Memory B cell (primary cell): ENCODE measurements around the gene HID1.
"Not testable (repeated sequence)": the region's sequence is repeated elsewhere in the genome, so short reads cannot be mapped to it uniquely, and the experiment has no call there.

Experiments
- ATAC-seq: fragments of 150-1000 bp; cut with Tn5 transposase; 2 replicates; pipeline ENCODE4 v1.10.0; 2021; ENCODE audit warnings: low read depth, mild to moderate bottlenecking, moderate library complexity
- DNase-seq, 2 donors: peaks; one replicate each; pipeline ENCODE4 v3.0.0; 2022; ENCODE audit warnings: low spot score in 2 of 2
- H3K27ac Mint-ChIP-seq: one replicate; pipeline ENCODE4 v1.8.0; 2022; ENCODE audit warnings: mild to moderate bottlenecking, moderate library complexity, mixed read lengths
- H3K27me3 Mint-ChIP-seq: one replicate; pipeline ENCODE4 v1.8.0; 2022; ENCODE audit warnings: mixed read lengths
- H3K36me3 Mint-ChIP-seq: one replicate; pipeline ENCODE4 v1.8.0; 2022; ENCODE audit warnings: mild to moderate bottlenecking, mixed read lengths
- H3K4me1 Mint-ChIP-seq: one replicate; pipeline ENCODE4 v1.8.0; 2022; ENCODE audit warnings: mixed read lengths
- H3K4me3 Mint-ChIP-seq: one replicate; pipeline ENCODE4 v1.8.0; 2022; ENCODE audit warnings: mild to moderate bottlenecking, moderate library complexity, mixed read lengths
- H3K9me3 Mint-ChIP-seq: one replicate; pipeline ENCODE4 v1.8.0; 2022; ENCODE audit warnings: mixed read lengths

HID1 gene

DNA sequence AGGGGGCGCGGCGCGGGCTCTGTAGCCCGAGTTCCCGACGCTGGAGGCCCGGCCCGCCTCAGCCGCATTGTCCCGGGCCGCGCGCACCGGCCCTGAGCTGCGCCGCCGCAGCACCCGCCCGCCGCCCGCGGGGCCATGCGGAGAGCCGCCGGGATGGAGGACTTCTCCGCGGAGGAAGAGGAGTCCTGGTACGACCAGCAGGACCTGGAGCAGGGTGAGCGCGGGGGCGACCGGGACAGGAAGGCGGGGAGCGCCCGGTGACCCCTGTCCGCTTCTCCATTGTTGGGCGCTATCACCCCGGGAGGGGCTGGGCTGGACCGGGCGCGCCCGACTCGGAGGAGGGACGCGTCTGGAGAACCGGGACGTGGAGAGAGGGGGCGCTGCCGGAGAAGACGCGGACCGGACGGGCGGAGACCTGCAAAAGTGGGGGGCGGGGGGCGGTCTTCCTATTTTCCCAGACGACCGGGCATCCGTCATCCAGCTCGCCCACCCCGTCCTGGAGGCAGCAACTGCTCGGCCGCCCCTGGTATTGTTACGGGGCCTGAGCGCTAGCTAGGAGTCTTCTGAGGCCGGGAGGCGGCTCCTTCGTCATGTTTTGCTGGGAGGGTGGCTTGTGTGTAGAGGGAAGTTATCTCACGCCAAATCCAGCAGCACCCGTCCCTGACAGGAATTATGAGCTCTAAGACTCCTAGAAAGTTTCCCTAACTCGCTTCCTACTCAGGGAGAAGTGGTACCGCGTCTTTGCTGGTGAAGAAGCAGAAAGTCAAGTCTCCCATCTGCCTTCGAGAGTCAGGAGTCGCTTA, 15.6 kb upstream of the HID1 start:
- peaks cover 7% of the 10 kb centered on the region for H3K4me1 Mint-ChIP-seq
- DNase-seq (peak in 1 of 2 donors; percentile 45), ATAC-seq (peak; percentile 48)
- peaks cover 7% of the 10 kb centered on the region for H3K27me3 Mint-ChIP-seq
- H3K4me3 Mint-ChIP-seq, result peak overlapping the region; percentile 77
- no peaks in the 10 kb centered on the region for H3K36me3 Mint-ChIP-seq
- H3K27ac Mint-ChIP-seq, result no peak overlapping the region
- no peaks in the 10 kb centered on the region for H3K9me3 Mint-ChIP-seq

DNA sequence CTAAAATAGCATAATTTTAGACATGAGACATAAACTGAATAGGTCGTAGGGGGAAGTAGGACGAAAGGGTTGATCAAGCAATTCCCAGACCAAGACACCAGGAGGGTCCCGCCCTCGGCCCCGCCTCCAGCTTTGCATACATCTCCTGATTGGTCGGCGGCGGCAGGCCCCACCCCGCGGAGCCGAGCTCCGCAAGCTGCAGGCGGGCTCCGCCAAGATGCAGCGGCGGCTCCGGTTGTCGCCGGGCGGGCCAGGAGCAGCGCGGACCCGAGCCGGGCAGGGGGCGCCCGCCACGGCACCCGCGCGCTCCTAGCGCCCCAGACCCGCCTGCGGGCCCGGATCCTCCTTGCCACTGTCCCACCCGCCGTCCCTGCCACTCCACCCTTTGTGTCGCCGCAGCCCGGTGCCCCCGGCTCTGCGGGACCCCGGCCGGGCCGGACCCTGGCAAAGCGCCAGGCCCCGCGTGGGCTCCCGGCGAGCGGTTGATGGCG, 14.9 kb upstream of the HID1 start, which contains the start of gene CDR2L:
Gene CDR2L (plus strand): TSS at position 215 of the 491 bp plus-strand sequence. CDS start 412 bp downstream, outside the sequence.
- Mint-ChIP-seq H3K9me3 (no peaks in the 10 kb centered on the region), H3K36me3 (no peaks in the 10 kb centered on the region), H3K27me3 (peaks cover 6% of the 10 kb centered on the region), H3K27ac (no peak within 1 kb of the TSS), H3K4me1 (peaks cover 5% of the 10 kb centered on the region), H3K4me3 (peak within 1 kb of the TSS; percentile 77)
- ATAC-seq (peak; percentile 96), DNase-seq (peak; percentile 89 to 91)

DNA sequence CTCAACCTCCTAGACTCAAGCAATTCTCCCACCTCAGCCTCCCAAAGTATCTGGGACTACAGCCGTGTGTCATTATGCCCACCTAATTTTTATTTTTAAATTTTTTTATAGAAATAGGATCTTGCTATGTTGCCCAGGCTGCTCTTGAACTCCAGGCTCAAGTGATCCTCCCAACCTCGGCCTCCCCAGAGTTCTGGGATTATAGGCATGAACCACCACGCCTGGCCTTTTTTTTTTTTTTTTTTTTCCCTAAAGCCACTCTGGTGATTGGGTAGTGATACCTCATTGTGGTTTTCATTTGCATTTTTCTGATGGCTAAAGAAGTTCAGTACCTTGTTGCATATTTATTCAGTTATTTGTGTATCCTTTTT, 13.6 kb upstream of the HID1 start:
- H3K4me3 Mint-ChIP-seq, result no peak overlapping the region
- H3K9me3 Mint-ChIP-seq, result no peaks in the 10 kb centered on the region
- H3K36me3 Mint-ChIP-seq, result no peaks in the 10 kb centered on the region
- peaks cover 7% of the 10 kb centered on the region for H3K4me1 Mint-ChIP-seq
- DNase-seq (no peak), ATAC-seq (no peak)
- H3K27me3 Mint-ChIP-seq, result peaks cover 4% of the 10 kb centered on the region
- no peak overlapping the region for H3K27ac Mint-ChIP-seq

DNA sequence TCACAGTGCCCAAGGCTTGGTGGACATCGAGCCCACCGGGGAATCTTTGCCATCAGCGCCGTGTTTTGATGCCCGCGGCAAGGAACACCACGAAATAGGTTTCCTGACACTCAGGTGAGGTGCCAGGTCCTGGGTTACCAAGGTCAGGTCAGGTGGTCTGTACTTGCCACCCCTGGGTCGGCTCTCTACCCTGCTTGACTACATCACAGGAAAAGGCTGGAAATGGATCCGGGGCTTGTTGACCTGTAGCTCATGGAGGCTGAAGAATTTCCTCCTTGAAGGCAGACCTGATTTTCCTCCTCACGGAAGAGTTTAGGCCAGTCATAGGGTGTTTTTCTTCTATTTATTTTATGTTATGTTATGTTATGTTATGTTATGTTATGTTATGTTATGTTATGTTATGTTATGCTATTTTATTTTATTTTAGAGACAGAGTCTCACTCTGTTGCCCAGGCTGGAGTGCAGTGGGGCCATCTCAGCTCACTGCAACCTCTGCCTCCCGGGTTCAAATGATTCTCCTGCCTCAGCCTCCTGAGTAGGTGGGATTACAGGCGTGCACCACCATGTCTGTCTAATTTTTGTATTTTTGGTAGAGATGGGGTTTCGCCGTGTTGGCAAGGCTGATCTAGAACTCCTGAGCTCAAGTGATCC, 10.2 kb upstream of the HID1 start:
- peaks cover 15% of the 10 kb centered on the region for H3K27me3 Mint-ChIP-seq
- H3K36me3 Mint-ChIP-seq, H3K27ac Mint-ChIP-seq: not testable (repeated sequence)

DNA sequence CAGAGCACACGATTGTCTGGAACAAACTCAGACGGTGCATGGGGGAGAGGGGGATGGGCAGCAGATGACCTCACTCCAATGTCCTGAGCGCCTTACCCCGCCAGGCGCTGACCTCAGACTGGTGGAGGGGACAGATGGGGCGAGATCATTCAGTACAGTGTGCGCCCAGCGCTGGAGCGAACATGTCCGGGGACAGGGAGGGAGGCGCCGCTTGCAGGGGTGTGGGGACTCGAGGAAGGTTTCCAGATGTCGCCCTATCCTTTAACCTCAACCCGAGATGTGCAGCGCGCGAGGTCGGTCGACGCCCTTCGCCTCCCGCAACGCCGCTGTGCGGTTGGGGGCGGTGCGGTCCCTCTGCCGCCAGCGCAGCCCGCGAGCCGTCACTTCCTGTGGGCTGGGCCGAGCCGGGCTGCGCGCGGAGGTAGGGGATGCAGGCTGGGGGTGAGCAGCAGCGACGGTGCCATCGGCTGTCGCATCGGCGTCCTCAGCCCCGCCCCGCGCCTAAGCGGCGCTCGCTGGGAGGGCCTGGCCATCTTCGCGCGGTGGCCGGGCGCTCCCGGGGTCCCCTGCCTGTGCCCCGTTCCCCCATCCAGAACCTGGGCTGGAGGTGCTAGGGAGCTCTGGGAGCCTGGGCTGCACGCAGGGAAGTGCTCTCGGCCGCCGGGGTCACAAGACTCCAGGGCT, 9.6 kb upstream of the HID1 start:
- H3K4me3 Mint-ChIP-seq, result peak overlapping the region; percentile 89

More for the DNA sequence above, 10.2 kb upstream of the HID1 start:
- not testable (repeated sequence) for ATAC-seq, H3K9me3 Mint-ChIP-seq, DNase-seq, H3K4me1 Mint-ChIP-seq
- H3K4me3 Mint-ChIP-seq, result peak overlapping the region; percentile 89

DNA sequence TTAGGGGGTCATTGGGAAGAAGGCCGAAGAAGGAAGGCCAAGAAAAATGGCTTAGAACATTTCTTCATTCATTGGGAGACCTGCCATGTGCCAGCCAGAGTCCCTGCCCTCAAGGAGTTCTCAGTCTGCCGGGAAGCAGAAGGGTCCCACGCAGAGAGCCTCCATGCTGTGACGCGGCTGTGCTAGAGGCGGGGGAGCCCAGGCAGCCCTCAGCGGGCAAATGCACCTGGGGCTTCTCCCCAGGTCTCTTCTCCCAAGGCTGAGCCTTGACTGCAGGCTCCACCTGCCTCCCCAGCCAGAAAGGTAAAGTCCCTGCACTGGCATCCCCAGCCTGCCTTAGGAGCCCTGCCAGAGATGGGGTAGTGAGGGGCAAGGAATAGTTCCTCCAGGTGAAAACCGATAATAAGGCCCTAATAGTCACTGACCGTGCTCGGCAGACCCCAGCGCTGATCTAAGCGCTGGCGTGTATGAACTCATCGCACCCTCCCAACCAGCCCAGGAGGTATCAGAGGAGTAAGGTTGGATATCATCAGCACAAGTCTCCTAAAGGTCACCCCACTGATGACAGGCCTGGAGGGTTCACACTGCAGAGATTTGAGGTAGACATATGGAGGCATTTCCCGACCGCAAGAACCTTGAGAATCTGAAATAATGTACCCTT, 8.9 kb upstream of the HID1 start:
- no peaks in the 10 kb centered on the region for H3K36me3 Mint-ChIP-seq
- peaks cover 20% of the 10 kb centered on the region for H3K27me3 Mint-ChIP-seq
- H3K9me3 Mint-ChIP-seq, result no peaks in the 10 kb centered on the region
- ATAC-seq, result peak; percentile 10
- H3K4me1 Mint-ChIP-seq, result peaks cover 7% of the 10 kb centered on the region
- no peak for DNase-seq
- H3K4me3 Mint-ChIP-seq, result peak overlapping the region; percentile 89
- no peak overlapping the region for H3K27ac Mint-ChIP-seq

More for the DNA sequence above, 9.6 kb upstream of the HID1 start:
- DNase-seq (peak in 1 of 2 donors; percentile 48), ATAC-seq (peak; percentile 88)
- Mint-ChIP-seq H3K4me1 (peaks cover 8% of the 10 kb centered on the region), H3K9me3 (no peaks in the 10 kb centered on the region), H3K36me3 (no peaks in the 10 kb centered on the region), H3K27me3 (peaks cover 17% of the 10 kb centered on the region), H3K27ac (no peak overlapping the region)

DNA sequence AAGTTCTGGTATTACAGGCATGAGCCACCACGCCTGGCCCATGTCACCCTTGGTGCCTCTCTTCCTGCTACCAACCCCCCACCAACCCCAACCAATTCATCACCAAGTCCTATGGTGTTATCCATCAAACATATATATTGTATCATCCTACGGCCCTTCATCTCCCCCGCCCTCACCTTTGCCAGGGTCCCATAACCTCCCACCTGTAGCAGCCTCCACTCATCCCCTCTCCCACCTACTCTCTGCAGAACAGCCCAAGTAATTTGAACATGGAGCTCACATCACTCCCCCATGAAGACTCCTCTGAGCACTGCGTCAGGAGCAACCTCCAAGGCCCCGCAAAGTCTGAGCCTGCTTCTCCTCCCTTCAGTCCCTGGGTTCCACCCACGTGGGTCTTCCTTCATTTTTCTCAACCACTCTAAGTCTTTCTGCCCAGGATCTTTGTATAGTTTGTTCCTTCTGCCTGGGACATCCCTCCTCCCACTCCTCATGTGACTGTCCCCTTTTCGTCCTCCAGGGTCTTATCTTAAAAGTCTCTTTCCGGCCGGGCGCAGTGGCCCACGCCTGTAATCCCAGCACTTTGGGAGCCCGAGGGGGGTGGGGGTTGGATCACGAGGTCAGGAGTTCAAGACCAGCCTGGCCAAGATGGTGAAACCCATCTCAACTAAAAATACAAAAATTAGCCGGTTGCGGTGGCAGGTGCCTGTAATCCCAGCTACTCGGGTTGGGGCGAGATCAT, 7.0 kb upstream of the HID1 start:
- no peak for ATAC-seq
- no peaks in the 10 kb centered on the region for H3K9me3 Mint-ChIP-seq
- H3K27ac Mint-ChIP-seq, result no peak overlapping the region
- H3K4me1 Mint-ChIP-seq, result peaks cover 7% of the 10 kb centered on the region
- peaks cover 22% of the 10 kb centered on the region for H3K27me3 Mint-ChIP-seq
- DNase-seq, result no peak
- H3K36me3 Mint-ChIP-seq, result no peaks in the 10 kb centered on the region
- no peak overlapping the region for H3K4me3 Mint-ChIP-seq

DNA sequence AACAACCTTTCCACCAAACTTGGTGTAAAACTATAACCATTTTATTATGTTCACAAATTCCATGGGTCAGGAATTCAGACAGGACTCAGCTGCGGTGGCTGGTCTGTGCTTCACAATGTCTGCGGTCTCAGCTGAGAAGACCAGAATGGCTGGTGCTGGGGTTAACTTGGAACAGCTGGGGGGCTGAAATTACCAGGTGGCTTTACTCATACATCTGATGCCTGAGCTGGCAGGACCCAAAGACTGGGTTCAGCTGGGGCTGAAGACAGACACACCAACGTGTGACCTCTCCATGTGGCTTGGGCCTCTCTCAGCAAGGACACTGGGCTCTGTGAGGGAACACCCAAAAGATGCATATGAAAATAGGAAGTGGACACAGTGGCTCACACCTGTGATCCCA, 5.7 kb upstream of the HID1 start:
- H3K9me3 Mint-ChIP-seq, result no peaks in the 10 kb centered on the region
- DNase-seq (no peak), ATAC-seq (no peak)
- H3K27ac Mint-ChIP-seq, result no peak overlapping the region
- no peaks in the 10 kb centered on the region for H3K36me3 Mint-ChIP-seq
- H3K27me3 Mint-ChIP-seq, result peaks cover 23% of the 10 kb centered on the region
- H3K4me3 Mint-ChIP-seq, result no peak overlapping the region
- H3K4me1 Mint-ChIP-seq, result peaks cover 7% of the 10 kb centered on the region

DNA sequence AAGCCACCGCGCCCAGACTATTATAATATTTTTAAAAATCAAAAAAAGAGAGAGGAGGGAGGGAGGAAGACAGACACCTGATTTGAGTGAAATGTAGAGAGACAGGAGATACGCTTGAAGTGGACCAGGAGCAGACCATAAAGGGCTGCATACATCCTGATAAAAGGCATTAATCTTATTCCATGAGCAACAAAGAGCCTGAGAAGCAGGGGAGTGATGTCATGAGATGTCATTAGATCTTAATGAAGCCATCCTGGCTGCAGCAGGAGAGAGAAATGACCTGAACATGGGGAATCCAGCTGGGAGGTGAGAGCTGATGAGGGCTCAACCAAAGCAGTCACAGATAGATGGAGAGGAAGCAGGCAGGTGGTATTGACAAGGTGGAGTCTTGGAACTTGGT, 5.2 kb upstream of the HID1 start:
- Mint-ChIP-seq H3K4me1 (peaks cover 12% of the 10 kb centered on the region), H3K27ac (no peak overlapping the region), H3K36me3 (no peaks in the 10 kb centered on the region), H3K9me3 (no peaks in the 10 kb centered on the region), H3K4me3 (no peak overlapping the region), H3K27me3 (peaks cover 26% of the 10 kb centered on the region)
- no peak for ATAC-seq
- no peak for DNase-seq

DNA sequence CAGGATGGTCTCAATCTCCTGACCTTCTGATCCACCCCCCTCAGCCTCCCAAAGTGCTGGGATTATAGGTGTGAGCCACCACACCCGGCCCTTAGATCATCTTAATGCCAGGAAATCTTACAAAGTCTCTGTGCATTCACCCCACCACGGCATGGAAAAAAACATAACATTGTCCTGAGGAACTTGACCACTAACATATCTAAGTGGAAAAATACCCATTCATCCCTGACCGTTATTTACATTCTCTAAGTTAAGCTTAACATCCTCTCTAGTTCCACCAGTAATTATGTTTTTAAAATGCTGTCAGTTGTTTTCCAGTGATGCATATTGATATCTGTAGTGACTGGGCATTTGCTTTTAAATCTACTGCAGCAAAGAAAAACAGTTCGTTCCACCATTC, 3.4 kb upstream of the HID1 start:
- ATAC-seq, result no peak
- Mint-ChIP-seq H3K4me1 (peaks cover 6% of the 10 kb centered on the region), H3K4me3 (no peak overlapping the region), H3K27ac (no peak overlapping the region), H3K9me3 (no peaks in the 10 kb centered on the region), H3K36me3 (no peaks in the 10 kb centered on the region), H3K27me3 (peaks cover 26% of the 10 kb centered on the region)
- DNase-seq, result no peak

DNA sequence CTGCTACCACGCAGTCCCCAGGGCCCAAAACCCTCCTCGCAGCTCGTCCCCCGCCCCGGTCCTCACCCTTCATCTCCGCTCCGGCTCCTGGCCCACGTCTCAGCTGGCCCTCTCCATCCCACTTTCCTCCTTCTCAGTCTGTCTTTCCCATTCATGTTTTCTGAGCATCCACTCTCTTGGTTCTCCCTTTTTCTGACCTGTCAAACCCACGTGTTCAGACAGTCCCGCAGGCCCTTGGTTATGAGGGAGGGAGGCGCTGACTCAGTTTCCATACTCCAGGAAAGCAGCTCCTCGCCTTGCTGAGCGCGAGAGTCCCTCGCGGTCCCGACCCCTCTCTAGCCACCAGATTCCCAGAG, 392 bp upstream of the HID1 start:
- peak overlapping the region; percentile 82 for H3K4me3 Mint-ChIP-seq
- DNase-seq (no peak), ATAC-seq (no peak)
- H3K27me3 Mint-ChIP-seq, result peaks cover 16% of the 10 kb centered on the region
- H3K9me3 Mint-ChIP-seq, result no peaks in the 10 kb centered on the region
- H3K4me1 Mint-ChIP-seq, result peaks cover 6% of the 10 kb centered on the region
- no peaks in the 10 kb centered on the region for H3K36me3 Mint-ChIP-seq
- peak overlapping the region; percentile 9 for H3K27ac Mint-ChIP-seq

DNA sequence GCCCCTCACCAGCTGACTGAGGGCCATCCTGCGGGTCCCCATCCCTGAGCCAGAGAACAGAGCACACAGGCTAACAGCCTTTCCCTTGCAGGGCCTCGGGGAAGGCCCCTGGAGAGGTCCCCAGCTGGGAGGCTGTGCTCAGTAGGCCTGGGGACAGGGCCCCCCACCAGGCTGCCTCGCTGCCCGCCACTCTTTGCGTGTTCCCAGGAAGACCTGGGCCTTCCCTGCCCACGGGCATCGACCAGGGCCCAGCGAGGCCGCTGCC, 785 bp downstream of the HID1 start:
- DNase-seq (no peak), ATAC-seq (no peak)
- no peak overlapping the region for H3K27ac Mint-ChIP-seq
- H3K4me3 Mint-ChIP-seq, result peak overlapping the region; percentile 70
- H3K27me3 Mint-ChIP-seq, result peaks cover 12% of the 10 kb centered on the region
- no peaks in the 10 kb centered on the region for H3K36me3 Mint-ChIP-seq
- H3K9me3 Mint-ChIP-seq, result no peaks in the 10 kb centered on the region
- peaks cover 6% of the 10 kb centered on the region for H3K4me1 Mint-ChIP-seq

DNA sequence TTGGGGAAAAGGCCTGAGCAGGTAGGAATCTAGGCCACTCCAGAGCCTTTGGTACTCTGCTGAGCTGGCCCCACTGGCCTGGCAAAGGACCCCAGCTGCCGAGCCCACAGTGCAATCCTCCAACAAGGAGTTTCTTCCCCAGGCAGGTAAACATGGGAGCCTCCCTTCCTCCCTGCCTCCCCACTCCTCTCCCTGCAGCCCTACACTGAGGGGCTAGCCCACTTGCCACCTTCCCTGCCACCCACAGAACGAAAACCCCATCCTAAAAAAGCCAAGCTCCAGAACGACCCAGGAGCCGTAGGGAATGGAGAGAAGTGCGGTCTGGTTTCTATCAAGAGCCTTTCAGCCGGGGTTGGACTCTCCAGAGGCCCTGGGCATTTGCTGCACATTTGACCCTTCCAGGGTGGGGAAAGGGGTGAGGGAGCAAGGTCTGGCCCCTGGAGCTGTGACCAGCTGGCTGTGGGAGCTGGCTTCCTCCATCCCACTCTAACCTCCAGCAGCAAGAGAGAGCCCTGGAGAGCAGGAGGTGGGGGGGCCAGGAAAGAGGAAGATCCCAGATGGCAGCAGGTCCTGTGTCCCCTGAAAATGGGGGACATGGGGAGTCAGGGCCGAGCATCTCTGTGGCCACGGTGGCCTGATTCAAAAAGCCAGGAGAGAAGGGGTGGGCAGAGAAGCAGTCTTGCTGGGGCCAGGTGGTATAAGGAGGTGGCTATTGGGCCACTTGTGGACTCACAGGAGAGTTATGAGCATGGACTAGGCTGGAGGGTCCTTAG, 1.3 kb downstream of the HID1 start:
- H3K9me3 Mint-ChIP-seq, result no peaks in the 10 kb centered on the region
- H3K4me3 Mint-ChIP-seq, result peak overlapping the region; percentile 70
- H3K27me3 Mint-ChIP-seq, result peaks cover 10% of the 10 kb centered on the region
- H3K36me3 Mint-ChIP-seq, result no peaks in the 10 kb centered on the region
- peaks cover 6% of the 10 kb centered on the region for H3K4me1 Mint-ChIP-seq
- ATAC-seq, result no peak
- H3K27ac Mint-ChIP-seq, result no peak overlapping the region
- no peak for DNase-seq
